ENCODE measurements around the gene CTNND2.

CTNND2 gene

DNA sequence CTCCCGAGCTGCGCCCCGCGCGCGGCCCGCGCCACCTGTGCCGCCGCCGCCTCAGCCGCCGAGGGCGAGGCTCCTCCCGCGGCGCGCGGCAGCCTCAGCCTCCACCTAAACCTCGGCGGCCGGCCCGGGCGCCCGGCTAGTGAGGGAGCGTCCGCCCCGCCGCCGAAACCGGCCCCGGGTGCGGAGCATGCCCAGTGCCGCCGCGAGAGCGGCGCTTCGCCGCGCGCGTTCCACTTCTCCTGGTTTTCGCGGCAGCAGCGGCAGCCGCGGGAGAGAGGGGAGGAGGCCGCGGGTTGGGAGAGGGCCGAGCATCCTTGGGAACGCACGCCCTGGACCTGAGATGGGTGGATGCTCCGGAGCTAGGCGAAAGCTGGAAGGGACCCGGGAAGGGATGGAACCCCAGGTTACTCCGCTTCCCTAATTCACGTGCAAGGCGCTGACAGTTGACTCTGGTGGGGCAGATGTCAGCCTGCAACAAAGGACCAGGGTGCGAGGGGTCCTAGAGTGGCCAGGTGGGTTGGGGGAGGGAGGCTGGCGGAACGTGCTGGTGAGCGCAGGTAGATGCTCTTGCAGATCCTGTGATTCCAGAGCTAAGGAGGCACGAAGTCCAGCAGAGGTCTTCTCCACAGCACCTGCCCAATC is at the start of gene CTNND2:
TSS of gene CTNND2 (minus strand) at position 182 of the 642 bp plus-strand sequence. CDS start 593 bp downstream, outside the sequence.
- DNase-seq = no peak

- no peak for DNase-seq
Observed at GRCh38 chr5:11946317-11946716, 42.1 kb upstream of the CTNND2 start.

DNA sequence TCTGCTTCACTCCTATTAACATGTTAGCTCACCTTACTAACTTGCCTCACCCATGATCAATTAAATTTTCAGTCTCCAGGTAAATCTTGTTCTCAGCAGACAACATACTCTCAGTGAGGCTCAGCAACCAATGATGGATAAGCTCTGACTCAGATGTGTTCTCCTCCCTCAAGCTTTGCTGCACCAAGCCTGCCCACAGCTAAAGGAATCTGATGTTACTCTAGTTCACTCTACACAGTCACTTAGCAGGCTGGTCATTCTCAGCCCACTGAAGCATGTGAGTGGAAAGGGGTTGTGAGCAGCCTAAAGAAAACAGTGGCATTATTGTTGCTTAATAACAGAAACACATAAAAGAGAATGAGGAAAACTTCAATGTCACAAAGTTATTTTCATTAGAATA is 37.3 kb upstream of the CTNND2 start:
- no peak for DNase-seq

GRCh38 chr5:11931638-11932037 is 27.4 kb upstream of the CTNND2 start:
- DNase-seq = no peak

GRCh38 chr5:11928909-11929308 is 24.7 kb upstream of the CTNND2 start:
- no peak for DNase-seq

DNA sequence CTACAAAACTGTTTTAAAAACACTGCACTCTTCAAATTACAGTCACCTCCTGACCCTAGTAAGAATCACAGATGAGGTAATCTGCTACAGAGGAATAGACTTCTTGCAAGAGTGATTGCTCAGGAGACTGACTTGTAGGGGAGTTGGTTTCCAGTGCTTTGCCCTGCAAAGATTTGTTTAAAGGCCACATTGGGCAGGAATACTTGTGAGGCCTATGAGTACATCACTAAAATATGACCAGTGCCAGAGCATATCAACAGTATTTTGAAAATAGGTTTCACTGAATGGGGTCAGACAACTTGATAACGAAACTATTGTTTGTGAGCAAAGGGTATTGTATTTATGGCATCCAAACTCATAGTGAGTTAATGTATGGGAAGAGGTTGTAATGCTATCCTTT is 21.5 kb upstream of the CTNND2 start:
- no peak for DNase-seq

DNA sequence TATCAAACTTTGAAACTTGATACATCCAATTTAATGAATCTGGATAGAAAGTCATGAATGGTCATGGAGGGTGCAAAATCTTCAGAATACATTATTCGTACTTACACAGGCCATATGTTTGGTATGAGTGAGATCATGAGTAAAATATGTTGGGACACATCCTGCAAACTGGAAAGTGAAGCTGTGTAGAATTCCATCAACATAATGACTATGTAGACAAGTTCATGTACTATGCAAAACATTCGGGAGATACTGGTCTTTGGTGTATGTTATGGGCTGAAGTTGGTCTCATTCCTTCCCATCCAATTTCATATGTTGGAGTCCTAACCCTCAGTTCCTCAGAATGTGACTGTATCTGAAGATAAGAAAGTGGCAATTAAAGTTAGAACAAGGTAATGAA is 18.1 kb upstream of the CTNND2 start:
- DNase-seq = no peak

GRCh38 chr5:11918463-11919045 is 14.3 kb upstream of the CTNND2 start:
- no peak for DNase-seq

DNA sequence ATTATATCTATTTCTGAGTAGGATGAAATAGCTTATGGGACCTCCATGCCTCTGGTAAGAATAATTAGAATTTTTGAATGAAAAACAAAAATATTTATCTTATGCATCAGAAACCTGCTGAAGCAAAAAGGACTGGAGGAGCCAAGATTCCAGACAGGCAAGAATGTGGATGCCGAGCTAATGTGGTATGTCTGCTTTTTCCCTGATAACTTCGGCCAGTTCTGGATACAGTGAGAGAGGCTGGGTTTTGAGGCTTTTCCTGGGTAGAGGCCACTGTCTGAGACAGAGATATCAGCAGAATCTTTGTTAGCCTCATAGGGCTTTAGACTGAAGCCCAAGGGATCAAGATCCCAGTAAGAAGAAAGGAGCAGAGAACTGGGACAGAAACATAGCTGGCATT is 5.2 kb upstream of the CTNND2 start:
- no peak for DNase-seq

- no peak for DNase-seq
Observed at GRCh38 chr5:11906497-11906896, 2.3 kb upstream of the CTNND2 start.

GRCh38 chr5:11905206-11905605 is 960 bp upstream of the CTNND2 start:
- DNase-seq = no peak

GRCh38 chr5:11903614-11904264 is 507 bp downstream of the CTNND2 start:
- DNase-seq = no peak

- no peak for DNase-seq
Observed at GRCh38 chr5:11903121-11903613, 1.1 kb downstream of the CTNND2 start.

- DNase-seq = no peak
Observed at GRCh38 chr5:11902201-11902619, 2.0 kb downstream of the CTNND2 start.

DNA sequence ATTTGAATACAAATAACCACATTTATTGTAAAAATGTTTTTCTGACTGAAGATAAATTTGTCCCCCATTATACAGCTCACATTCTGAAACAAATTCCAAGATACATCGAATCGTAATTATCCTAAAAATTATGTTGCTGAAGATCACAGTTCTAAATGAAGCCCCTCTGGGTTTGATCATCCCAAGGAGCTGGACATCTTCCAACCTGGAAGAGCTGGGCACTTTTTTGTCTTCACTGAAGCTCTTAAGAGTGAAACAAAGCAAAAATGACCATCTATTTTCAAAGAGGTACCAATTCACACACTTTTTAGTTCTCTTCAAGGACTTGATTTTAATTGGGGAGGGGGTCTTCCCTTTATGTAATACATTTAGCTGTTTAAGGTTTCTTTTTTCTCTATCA is 5.5 kb downstream of the CTNND2 start:
- no peak for DNase-seq

- no peak for DNase-seq
Observed at GRCh38 chr5:11897781-11898180, 6.5 kb downstream of the CTNND2 start.

- DNase-seq = no peak
Observed at GRCh38 chr5:11894992-11895391, 9.3 kb downstream of the CTNND2 start.

- DNase-seq = no peak
Observed at GRCh38 chr5:11892832-11893231, 11.4 kb downstream of the CTNND2 start.

DNA sequence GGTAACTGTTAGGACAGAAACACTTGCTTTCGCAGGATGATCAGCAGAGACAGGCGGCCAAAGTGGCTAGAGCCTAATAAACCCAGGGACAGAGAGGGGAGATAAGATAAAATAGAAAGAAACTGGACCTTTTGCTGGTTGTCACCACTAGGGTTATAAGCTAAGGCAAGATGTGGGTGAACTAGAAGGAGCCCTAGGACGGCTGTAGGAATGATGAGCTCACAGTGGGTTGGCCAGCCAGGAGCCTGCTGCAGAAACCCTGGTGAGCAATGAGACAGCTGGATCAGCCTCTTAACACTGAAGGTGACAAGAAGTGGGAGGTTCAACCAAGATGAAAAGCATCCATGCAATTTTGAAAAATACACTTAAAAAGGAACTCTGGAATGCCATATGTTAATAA is 13.5 kb downstream of the CTNND2 start:
- DNase-seq = no peak

GRCh38 chr5:11888221-11888620 is 16.0 kb downstream of the CTNND2 start:
- DNase-seq = no peak

DNA sequence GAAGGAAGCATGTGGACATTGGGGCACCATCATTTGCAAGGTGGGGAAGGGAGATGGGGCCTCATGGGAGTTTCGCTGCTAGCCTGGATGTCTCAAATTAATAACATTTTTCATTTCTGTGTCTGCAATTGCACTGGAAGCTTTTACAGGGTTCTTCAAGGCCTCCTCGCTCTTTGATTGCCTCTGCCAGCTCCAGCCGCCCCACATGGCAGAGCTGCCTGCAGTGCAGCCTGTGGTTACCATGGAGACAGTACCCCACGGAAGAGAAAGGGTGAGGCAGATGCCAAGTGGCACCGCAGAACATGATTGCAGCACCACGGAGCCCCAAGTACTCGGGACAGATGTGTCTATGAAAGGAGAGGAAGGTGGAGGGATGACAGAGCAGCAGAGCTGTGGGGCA is 25.4 kb downstream of the CTNND2 start:
- DNase-seq = no peak

DNA sequence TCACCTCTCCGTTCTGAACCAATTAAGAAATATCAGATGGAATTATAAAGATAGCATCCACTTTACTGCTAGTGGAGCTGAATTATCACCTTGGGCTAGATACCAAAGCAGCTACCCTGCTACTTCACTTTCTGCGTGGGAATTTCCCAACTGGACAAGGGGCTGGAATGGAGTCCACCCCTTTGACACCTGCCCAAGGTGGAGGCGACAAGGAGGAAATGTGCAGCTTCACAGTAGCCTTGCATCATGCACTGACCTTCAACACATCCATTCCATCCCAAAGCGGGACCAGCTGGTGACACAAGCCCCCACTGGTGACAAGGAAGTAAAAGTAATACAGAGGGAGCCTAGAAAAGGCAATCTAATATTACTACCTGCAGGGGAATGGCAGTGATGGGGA is 30.7 kb downstream of the CTNND2 start:
- no peak for DNase-seq

DNA sequence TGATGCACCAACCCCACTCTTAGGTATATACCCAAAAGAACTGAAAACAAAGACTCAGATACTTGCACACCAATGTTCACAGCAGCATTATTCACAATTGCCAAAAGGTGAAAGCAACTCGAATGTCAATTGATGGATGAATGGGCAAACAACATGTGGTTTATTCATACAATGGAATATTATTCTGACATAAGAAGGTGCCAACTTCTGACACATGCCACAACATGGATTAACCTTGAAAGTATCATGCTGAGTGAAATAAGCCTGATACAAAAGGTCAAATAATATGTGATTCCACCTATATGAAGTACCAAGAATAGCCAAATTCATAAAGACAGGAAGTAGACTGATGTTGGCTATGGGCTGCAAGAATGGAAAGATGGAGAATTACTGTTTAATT is 35.0 kb downstream of the CTNND2 start:
- DNase-seq = no peak

- no peak for DNase-seq
Observed at GRCh38 chr5:11863911-11864310, 40.3 kb downstream of the CTNND2 start.
